BJ (cell line): ENCODE data around the gene RBMY1E. TPM values are rescaled to one million over a fixed set of nuclear protein-coding genes. Genes with fewer than 3 reads are reported as not detected.
"Not testable (repeated sequence)": the region's sequence is repeated elsewhere in the genome, so short reads cannot be mapped to it uniquely, and the experiment has no call there.

ENCODE experiments used
- CTCF ChIA-PET: fragments of 350-600 bp; formaldehyde crosslinking; extraction: SDS; loops from one replicate; lab custom pipeline; 2021; ENCODE audit warnings: antibody characterized with exemption, inconsistent platforms; lab: Yijun Ruan, JAX
- POLR2A ChIA-PET: fragments of 300-600 bp; sonication (Branson Sonifier 250); formaldehyde crosslinking; extraction: SDS; loops from one replicate; lab custom pipeline; 2021; ENCODE audit warnings: antibody characterized with exemption; lab: Charles Lee
- DNase-seq: peaks from one replicate; pipeline ENCODE4 v3.0.0-alpha.2; 2011; ENCODE audit warnings: low read depth
- H3K27me3 ChIP-seq: 2 replicates; pipeline ENCODE4 v1.6.0; 2011; ENCODE audit warnings: low read length; ENCODE audit not compliant: control insufficient read depth, insufficient read depth
- H3K36me3 ChIP-seq: 2 replicates; pipeline ENCODE4 v1.5.1; 2011; ENCODE audit warnings: low read length; ENCODE audit not compliant: control insufficient read depth, insufficient read depth
- H3K4me3 ChIP-seq: 2 replicates; pipeline ENCODE4 v1.5.1; 2011; ENCODE audit warnings: low read depth, mild to moderate bottlenecking, control low read depth, low read length
- polyA minus RNA-seq: library from RNA; depleted of rRNA, polyadenylated mRNA; stranded (reverse); fragments of >200 nt; gene quantifications from 2 replicates; pipeline ENCODE4 v1.2.3, GENCODE V29; 2011; rRNA and poly(A)+ RNA removed
- polyA plus RNA-seq: library from polyadenylated mRNA; depleted of rRNA; stranded (reverse); fragments of >200 nt; gene quantifications from 2 replicates; pipeline ENCODE4 v1.2.3, GENCODE V29; 2011; rRNA removed

The RBMY1E gene
- polyA plus RNA-seq (not detected in 2 replicates), polyA minus RNA-seq (not detected in 2 replicates)

DNA sequence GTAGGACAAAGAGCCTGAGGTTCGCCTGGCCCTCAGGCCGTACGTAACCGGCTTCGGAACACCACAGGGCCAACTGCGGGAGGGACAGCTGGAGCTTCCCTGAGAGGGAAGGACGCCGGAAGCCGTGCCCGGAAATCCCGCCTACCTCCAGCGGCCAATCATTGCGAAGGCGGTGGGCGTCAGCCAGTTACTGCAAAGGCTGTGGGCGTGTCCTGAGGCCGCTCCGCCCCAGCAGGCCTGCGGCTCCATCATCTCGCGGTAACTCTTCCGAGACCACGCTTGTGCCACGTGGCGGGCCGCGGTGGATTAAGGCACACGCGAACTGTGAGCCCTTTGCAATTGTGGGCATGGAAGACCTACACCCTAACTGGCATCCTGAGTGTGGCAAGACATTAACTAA, at the start of gene RBMY1E:
Gene RBMY1E, minus strand, starts transcription at position 101 of the 400 bp plus-strand sequence. CDS start 1,978 bp downstream, outside the sequence.
- H3K4me3 ChIP-seq, CTCF ChIA-PET, POLR2A ChIA-PET, H3K27me3 ChIP-seq, DNase-seq, H3K36me3 ChIP-seq: not testable (repeated sequence)

DNA sequence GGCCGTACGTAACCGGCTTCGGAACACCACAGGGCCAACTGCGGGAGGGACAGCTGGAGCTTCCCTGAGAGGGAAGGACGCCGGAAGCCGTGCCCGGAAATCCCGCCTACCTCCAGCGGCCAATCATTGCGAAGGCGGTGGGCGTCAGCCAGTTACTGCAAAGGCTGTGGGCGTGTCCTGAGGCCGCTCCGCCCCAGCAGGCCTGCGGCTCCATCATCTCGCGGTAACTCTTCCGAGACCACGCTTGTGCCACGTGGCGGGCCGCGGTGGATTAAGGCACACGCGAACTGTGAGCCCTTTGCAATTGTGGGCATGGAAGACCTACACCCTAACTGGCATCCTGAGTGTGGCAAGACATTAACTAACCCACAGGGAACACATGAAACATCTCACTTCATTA, 23.4 kb downstream of the RBMY1E start, which contains the start of gene RBMY1D:
Gene RBMY1D, minus strand, starts transcription at position 101 of the 400 bp plus-strand sequence. CDS start 2,013 bp downstream, outside the sequence.
- H3K27me3 ChIP-seq, CTCF ChIA-PET, POLR2A ChIA-PET, H3K4me3 ChIP-seq, DNase-seq, H3K36me3 ChIP-seq: not testable (repeated sequence)

GRCh38 chrY:21869407-21870076, 48.3 kb downstream of the RBMY1E start:
- H3K27me3 ChIP-seq, H3K36me3 ChIP-seq, DNase-seq, CTCF ChIA-PET, POLR2A ChIA-PET, H3K4me3 ChIP-seq: not testable (repeated sequence)

Other genes with a start within 250 kb of the RBMY1E start
- gene RBMY1D, start 23.5 kb downstream of the RBMY1E start, polyA plus RNA-seq, result not detected in 2 replicates